ENCODE results near the gene CPA5.

CPA5 gene

DNA sequence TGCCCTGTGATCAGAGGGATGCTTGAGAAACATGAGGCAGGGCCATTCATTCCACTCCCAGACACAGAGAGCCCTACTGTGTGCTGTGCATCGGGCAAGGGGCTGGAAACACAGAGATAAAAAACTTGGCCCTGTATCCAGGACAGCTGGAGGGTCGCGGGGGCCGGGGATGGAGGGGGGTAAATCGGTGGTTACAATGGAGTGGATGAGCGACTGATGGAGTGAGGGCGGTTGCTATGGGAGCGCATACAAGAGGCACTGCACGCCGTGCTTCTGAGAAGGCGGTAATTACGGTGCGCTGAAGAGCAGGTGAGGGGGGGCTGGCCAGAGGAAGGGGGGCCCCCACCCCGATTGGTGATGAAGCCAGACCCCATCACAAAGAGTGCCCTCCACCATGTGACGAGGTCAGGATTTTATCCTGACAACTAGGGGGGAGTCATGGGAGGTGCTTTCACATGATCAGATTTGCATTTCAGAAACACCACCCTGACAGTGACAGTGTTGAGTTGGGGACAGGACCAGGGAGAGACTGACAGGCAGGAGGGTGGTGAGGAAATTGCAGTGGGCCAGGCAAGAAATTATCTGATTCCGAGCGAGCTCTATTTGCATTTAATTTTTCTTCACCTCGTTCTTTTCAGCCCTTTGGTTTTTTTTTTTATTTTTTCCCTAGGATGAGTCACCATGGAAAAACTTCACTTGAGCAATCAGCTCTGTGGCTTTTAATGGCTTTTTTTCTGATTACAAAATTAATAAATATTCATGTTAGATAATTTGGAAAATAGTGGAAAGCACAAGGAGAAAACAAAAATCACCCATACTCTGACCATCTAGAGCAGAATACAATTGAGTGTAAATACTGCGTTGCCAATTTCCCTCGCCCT lies 7.8 kb downstream of the CPA5 start:
- TF ChIP-seq, protein P1, sequence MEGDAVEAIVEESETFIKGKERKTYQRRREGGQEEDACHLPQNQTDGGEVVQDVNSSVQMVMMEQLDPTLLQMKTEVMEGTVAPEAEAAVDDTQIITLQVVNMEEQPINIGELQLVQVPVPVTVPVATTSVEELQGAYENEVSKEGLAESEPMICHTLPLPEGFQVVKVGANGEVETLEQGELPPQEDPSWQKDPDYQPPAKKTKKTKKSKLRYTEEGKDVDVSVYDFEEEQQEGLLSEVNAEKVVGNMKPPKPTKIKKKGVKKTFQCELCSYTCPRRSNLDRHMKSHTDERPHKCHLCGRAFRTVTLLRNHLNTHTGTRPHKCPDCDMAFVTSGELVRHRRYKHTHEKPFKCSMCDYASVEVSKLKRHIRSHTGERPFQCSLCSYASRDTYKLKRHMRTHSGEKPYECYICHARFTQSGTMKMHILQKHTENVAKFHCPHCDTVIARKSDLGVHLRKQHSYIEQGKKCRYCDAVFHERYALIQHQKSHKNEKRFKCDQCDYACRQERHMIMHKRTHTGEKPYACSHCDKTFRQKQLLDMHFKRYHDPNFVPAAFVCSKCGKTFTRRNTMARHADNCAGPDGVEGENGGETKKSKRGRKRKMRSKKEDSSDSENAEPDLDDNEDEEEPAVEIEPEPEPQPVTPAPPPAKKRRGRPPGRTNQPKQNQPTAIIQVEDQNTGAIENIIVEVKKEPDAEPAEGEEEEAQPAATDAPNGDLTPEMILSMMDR (IDR thresholded peaks at IDR 0.05; ENCODE audit: borderline replicate concordance, insufficient read depth, low read depth, low read length): no peak
- H3K4me3 ChIP-seq (ENCODE audit: low read depth, low read length): no peak overlapping the region

DNA sequence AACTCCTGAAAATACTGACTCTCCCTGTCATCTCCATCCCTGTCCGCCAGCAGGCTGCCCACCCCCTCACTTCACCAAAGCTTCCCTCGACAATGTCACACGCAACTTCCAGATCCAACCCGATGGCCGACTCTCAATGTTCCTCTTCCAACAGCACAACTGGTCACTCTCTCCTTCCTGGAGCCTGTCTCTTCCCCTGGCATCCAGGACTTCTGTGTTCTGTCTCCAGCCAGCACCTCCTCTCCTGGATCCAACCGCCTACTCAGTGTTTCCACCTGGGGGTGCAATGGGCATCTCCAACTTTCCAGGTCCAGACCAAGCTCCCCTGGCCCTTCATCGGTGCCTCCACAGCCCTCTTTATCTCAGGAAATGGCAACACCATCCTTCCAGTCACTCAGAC lies 8.6 kb downstream of the CPA5 start:
- no peak overlapping the region for H3K4me3 ChIP-seq (ENCODE audit: low read depth, low read length)
- TF ChIP-seq, protein P1 (IDR thresholded peaks at IDR 0.05; ENCODE audit: borderline replicate concordance, insufficient read depth, low read depth, low read length): no peak

DNA sequence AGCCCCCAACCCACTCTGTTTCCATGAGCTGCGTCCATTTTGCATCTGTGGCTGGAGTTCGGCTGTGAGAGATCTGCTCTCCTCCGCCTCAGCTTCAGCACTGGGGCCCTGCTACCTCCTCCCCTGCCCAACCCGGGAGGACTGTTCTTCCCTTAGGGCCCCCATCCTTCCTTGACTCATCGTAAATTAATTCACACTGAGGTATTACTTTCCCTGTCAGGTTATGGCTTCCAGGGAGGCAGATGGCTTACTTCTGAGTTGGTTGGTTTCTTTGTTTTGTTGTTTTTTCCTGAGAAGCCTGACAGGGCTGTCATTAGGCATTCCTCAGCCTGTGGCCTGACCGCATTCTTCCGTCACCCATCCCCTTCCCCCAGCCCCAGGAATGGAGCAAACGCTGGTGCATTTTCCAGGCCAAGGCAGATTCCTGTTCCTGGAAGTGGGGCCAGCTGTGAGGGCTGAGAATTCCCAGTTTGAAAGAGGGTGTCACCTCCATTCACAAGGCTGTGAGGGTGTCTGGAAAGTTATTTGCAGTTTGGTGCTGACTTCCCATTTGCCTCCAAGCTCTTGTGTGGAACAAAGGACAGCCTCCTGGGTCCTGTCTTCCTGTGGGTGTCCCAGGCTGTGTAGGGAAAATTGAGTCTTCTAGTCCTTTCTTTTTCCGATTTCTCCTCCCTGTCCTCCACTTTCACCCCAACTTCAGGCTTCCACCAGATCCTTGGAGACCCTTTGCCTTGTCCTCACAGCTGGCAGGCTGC lies 11.7 kb downstream of the CPA5 start:
- no peak overlapping the region for H3K4me3 ChIP-seq (ENCODE audit: low read depth, low read length)
- TF ChIP-seq, protein P1 (IDR thresholded peaks at IDR 0.05; ENCODE audit: borderline replicate concordance, insufficient read depth, low read depth, low read length): no peak

DNA sequence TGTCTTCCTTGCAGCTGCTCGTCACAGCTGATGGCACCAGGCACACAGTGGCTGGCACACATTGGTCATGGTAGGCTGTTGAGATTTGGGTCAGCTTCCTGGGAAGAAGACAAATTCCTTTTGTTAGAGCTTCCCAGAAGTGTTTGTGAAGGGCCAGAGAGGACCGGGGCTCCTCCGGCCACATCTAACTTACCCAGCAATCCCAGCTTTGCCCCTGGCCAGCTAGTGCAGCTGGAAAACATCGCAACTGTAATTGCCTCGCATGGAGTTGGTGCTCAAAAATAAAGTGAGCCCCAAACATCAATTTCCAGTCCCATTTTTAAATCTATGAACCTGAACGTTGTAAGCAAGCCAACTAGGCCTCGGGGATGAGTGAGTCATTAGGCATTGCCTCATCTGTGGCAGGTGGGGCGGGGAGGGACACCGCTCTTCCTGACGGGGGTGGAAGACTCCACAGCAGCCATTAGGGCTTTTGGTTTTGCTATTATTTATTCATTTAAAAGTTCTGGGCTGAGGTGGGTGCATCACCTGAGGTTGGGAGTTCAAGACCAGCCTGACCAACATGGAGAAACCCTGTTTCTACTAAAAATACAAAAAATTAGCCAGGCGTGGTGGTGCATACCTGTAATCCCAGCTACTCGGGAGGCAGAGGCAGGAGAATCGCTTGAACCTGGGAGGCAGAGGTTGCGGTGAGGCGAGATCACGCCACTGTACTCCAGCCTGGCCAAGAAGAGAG lies 12.4 kb downstream of the CPA5 start:
- TF ChIP-seq, protein P1 (IDR thresholded peaks at IDR 0.05; ENCODE audit: borderline replicate concordance, insufficient read depth, low read depth, low read length): no peak
- no peak overlapping the region for H3K4me3 ChIP-seq (ENCODE audit: low read depth, low read length)

DNA sequence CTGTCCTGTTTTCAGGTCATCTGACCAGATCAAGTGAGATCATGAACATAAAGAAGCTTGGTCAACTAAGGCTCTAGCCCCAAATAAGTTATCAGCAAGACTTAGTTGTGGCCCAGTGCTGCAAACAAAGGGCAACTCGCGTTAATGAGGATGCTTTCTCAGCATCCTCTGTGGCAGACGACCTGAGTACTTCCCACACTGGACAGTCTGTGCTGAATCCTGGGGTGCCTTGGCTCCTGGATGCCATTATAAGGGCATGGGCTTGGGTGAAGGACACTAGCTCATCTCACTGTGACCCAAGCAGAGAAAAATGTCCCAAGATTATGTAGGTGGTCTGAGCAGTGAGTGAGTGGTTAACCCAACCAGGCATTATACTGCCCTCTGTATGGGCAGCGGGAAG lies 13.9 kb downstream of the CPA5 start:
- TF ChIP-seq, protein P1 (IDR thresholded peaks at IDR 0.05; ENCODE audit: borderline replicate concordance, insufficient read depth, low read depth, low read length): no peak
- no peak overlapping the region for H3K4me3 ChIP-seq (ENCODE audit: low read depth, low read length)

DNA sequence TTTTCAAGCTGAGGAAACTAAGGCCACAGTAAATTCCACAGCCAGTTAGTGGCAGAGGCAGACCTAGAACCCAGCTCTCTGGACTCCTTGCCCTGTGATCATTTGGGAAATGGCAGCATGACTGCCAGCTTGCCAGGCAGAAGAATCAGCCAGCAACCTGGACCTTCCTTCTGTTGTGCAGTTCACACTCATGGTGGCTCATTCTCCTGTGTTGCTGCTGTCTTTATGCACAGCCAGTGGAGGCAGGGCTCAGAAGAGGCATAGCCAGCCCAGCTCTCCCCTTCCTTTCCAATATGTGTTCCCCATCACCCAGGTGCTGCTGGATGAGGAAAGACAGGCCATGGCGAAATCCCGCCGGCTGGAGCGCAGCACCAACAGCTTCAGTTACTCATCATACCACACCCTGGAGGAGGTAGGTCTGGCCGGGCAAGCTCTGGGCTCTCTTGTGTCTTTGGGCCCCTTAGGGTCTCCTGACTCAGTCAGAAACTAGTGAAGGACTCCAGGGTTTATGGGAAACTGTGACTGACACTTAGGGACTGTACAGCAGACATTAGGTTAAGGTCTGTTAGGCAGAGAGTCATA lies 14.8 kb downstream of the CPA5 start:
- no peak overlapping the region for H3K4me3 ChIP-seq (ENCODE audit: low read depth, low read length)
- TF ChIP-seq, protein P1 (IDR thresholded peaks at IDR 0.05; ENCODE audit: borderline replicate concordance, insufficient read depth, low read depth, low read length): no peak

All from GM12875 (cell line).